Pancreas (tissue), 10 donors: ENCODE data around the gene DOK5. TPM values are rescaled to one million over a fixed set of nuclear protein-coding genes. Genes with fewer than 3 reads are reported as not detected.

ENCODE experiments used
- ATAC-seq, 4 donors: fragments of 200-7000 bp; cut with Tn5 transposase; one replicate each; pipeline versions ENCODE4 v1.8.0 to v1.9.1; 2020; ENCODE audit warnings: mild to moderate bottlenecking in 4 of 4, moderate library complexity in 4 of 4
- DNase-seq, 6 donors: peaks; one replicate each; pipeline ENCODE4 v3.0.0-alpha.2; 2020
- FAIRE-seq: peaks from 2 replicates; lab custom pipeline; 2012; peaks lifted over from hg19 to GRCh38; lab: Jason Lieb, UNC
- H3K27ac ChIP-seq, 4 donors: fragments of 200-600 bp; sonication (generic); 1 replicate in 3 of 4; 2 replicates in 1 of 4; pipeline versions ENCODE4 v1.5.0 to v1.8.0; 2020
- H3K27me3 ChIP-seq, 4 donors: fragments of 200-600 bp; one replicate each; pipeline ENCODE4 v1.8.0; 2021
- H3K36me3 ChIP-seq, 3 donors: fragments of 200-600 bp; sonication (generic) in 1 of 3; one replicate each; pipeline versions ENCODE4 v1.5.0 to v1.8.0; 2020 to 2021
- H3K4me1 ChIP-seq, 3 donors: fragments of 200-600 bp; one replicate each; pipeline ENCODE4 v1.8.0; 2021
- H3K4me3 ChIP-seq, 4 donors: fragments of 200-600 bp; sonication (generic) in 2 of 4; one replicate each; pipeline versions ENCODE4 v1.5.0 to v1.8.0; 2020 to 2021
- H3K9me3 ChIP-seq, 4 donors: fragments of 200-600 bp; one replicate each; pipeline ENCODE4 v1.8.0; 2021
- WGBS, 2 donors: extraction: QIAGEN DNeasy Blood & Tissue Kit; methylation state at CpG; one replicate each; pipeline ENCODE4 v1.1.7; 2013; 5-methylcytosine and 5-hydroxymethylcytosine counted together
- intact Hi-C, 3 donors: fragments of 100-400 bp; cut with DNase I; formaldehyde crosslinking; loops; one replicate each; pipeline versions ENCODE4 v1.11.1 to v1.14.2; 2022
- polyA plus RNA-seq, 2 donors: library from polyadenylated mRNA; stranded (reverse); fragments of 200-250 nt; gene quantifications; one replicate each; pipeline ENCODE4 v1.2.3, GENCODE V29; 2013
- total RNA-seq, 6 donors: library from RNA; stranded (reverse); fragmentation: NEBNext Ultra II Directional in 4 of 6; extraction: Animal tissue kit (Norgen Biotek cat#: 25700) in 4 of 6; gene quantifications; one replicate each; pipeline versions ENCODE4 v1.2.1 to v1.2.4, GENCODE V29; 2021 to 2023
- TF ChIP-seq, protein P1 (sequence below), 4 donors: fragments of 200-600 bp; sonication (generic) in 3 of 4; IDR thresholded peaks; one replicate each; pipeline versions ENCODE4 v1.5.0 to v1.8.0; 2021; ENCODE audit warnings: antibody characterized with exemption in 4 of 4
- donor health status: healthy with polysubstance abuse.
- donor health status: DM: no; HTN: no; CAD: no; lungs with moderate emphysema.
- donor health status: DM: no; HTN: no; CAD: no.
- donor health status: control.
- donor health status: control.
- donor health status: Bipolar disorder and iron deficiency.
- donor health status: DM: yes; HTN: yes; CAD: no.
- donor health status: DM: no; HTN: no; CAD: no.
- donor health status: DM: no; HTN: no; CAD: no.
- donor health status: DM: yes; HTN: yes; CAD: no.

The DOK5 gene
- total and polyA plus RNA-seq, 8 donors = 0.24 to 1.2 (median 0.51) TPM

DNA sequence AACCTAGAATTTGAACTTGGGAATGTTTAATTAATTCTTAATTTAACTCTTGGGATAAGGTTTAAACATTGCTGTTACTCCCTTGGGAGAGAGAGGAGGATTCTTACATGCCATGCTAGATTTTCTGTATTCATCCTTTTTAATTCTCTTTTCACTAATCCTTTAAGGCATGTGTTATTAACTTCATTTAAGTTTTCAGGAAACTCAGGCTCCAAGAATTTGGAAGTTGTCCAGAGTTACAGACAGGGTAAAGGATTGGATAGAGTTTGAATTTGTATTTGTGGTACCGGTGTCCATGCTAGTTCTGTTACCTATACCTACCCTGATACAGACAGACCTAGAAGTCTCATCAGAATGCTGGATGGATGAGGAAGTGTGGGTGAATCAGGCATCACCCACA lies 23.7 kb downstream of the DOK5 start:
- H3K9me3 ChIP-seq = no peaks in the 10 kb centered on the region
- H3K4me3 ChIP-seq = no peak overlapping the region
- WGBS, 2 donors = 95 to 97% methylated on average over 1 of the region's 1 CpG
- H3K27ac ChIP-seq = no peak overlapping the region
- TF ChIP-seq, protein P1, sequence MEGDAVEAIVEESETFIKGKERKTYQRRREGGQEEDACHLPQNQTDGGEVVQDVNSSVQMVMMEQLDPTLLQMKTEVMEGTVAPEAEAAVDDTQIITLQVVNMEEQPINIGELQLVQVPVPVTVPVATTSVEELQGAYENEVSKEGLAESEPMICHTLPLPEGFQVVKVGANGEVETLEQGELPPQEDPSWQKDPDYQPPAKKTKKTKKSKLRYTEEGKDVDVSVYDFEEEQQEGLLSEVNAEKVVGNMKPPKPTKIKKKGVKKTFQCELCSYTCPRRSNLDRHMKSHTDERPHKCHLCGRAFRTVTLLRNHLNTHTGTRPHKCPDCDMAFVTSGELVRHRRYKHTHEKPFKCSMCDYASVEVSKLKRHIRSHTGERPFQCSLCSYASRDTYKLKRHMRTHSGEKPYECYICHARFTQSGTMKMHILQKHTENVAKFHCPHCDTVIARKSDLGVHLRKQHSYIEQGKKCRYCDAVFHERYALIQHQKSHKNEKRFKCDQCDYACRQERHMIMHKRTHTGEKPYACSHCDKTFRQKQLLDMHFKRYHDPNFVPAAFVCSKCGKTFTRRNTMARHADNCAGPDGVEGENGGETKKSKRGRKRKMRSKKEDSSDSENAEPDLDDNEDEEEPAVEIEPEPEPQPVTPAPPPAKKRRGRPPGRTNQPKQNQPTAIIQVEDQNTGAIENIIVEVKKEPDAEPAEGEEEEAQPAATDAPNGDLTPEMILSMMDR (IDR thresholded peaks at IDR 0.05) = no peak
- ATAC-seq = no peak
- DNase-seq = no peak
- intact Hi-C loops = no loop called here
- no peak for FAIRE-seq
- no peaks in the 10 kb centered on the region for H3K36me3 ChIP-seq
- no peaks in the 10 kb centered on the region for H3K27me3 ChIP-seq
- no peaks in the 10 kb centered on the region for H3K4me1 ChIP-seq

DNA sequence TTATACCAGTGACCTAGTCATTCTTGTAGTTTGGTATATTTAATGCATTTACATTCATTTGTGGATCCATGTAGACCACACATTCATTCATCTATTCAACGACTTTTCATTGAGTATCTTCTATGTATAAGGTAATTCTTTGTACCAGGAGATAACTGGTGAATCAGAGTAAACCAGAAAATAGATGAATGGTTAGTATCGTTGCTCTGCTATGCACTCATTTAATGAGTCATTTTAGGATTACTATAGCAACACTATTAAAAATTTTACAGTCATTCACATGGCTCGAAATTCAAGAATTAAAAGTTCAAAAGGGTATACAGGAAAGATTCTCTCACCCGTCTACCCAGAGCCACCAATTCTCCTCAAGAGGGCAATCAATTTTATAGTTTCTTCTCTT lies 26.8 kb downstream of the DOK5 start:
- DNase-seq = no peak
- H3K36me3 ChIP-seq = no peaks in the 10 kb centered on the region
- H3K4me3 ChIP-seq = no peak overlapping the region
- no peaks in the 10 kb centered on the region for H3K27me3 ChIP-seq
- no peak overlapping the region for H3K27ac ChIP-seq
- 68 to 76% methylated on average over 4 of the region's 4 CpGs for WGBS, 2 donors
- TF ChIP-seq, protein P1 (IDR thresholded peaks at IDR 0.05) = no peak
- ATAC-seq = no peak
- no peaks in the 10 kb centered on the region for H3K4me1 ChIP-seq
- no peak for FAIRE-seq
- no peaks in the 10 kb centered on the region for H3K9me3 ChIP-seq
- intact Hi-C loops = no loop called here

DNA sequence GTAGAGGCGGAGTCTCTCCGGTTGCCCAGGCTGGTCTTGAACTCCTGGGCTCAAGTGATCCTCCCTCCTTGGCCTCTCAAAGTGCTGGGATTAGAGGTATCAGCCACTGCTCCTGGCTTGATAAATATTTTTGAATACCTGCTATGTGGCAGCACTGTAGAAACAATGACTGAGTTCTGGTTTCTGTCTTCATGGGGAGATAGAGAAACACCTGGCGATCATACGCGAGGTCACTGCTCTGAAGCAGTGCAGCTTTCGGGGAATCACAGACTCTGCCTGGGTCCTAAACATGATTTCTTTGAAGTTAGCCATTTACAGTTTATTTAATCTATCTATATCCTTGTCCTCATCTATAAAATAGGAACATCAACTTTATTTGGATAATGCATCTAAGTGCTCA lies 31.2 kb downstream of the DOK5 start:
- ATAC-seq (no peak), FAIRE-seq (no peak), DNase-seq (no peak)
- H3K36me3 ChIP-seq = no peaks in the 10 kb centered on the region
- no peak overlapping the region for H3K27ac ChIP-seq
- H3K9me3 ChIP-seq = no peaks in the 10 kb centered on the region
- H3K27me3 ChIP-seq = no peaks in the 10 kb centered on the region
- no peak overlapping the region for H3K4me3 ChIP-seq
- intact Hi-C loops = no loop called here
- WGBS, 2 donors = 83 to 92% methylated on average over 6 of the region's 6 CpGs
- TF ChIP-seq, protein P1 (IDR thresholded peaks at IDR 0.05) = no peak
- H3K4me1 ChIP-seq = no peaks in the 10 kb centered on the region

DNA sequence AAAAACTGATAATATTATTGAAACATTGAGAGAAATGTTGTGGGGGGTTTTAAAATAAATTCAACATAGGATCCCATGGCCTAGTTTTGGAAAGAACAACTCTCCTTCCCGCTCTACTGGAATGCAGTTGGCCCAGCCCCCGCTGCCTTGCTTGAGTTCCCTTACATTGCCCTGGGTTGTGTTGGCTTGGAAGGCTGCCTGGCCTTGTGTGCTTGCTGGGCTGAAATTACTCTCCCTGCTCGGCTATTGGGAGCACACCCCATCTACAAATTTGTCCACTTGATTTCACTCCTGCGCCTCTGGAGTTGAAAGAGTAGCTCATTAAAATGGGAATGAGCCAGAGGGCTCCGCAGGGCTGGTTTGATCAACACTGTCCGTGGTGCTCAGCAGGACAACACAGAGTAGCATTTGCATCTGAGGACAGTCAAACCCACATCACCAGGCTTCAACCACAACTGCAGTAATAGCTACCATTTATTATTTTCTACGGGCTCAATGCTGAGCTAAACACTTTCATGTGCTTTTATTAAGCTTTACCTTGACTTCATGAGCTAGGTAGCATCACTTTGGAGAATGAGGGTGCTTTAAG lies 35.2 kb downstream of the DOK5 start:
- 75 to 77% methylated on average over 7 of the region's 7 CpGs for whole genome bisulfite sequencing, 2 donors
- Histone ChIP-seq H3K4me3 (no peak overlapping the region), H3K9me3 (no peaks in the 10 kb centered on the region), H3K27ac (no peak overlapping the region), H3K4me1 (no peaks in the 10 kb centered on the region), H3K27me3 (no peaks in the 10 kb centered on the region), H3K36me3 (no peaks in the 10 kb centered on the region)
- intact Hi-C loops = no loop called here
- DNase-seq (no peak), FAIRE-seq (no peak), ATAC-seq (no peak)
- TF ChIP-seq, protein P1 (IDR thresholded peaks at IDR 0.05) = no peak

DNA sequence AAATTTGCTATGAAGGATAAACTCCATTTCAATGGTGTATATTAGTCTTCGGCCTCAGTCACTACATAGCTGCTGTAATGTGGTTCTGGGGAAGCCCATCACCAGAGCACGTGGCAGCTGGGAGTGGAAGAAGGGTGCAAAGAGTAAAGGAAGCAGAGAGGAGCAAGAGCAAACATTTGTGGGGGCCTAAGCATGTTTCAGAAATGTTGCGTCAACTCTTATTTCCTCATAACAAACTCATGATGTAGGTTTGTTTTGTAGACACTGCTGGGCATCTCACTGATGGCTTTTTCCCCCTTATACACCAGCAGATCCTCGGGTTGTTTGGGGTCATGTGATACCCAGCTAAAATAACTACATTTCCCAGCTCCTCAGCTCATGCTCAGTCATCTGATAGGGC lies 37.3 kb downstream of the DOK5 start:
- intact Hi-C loops = no loop called here
- DNase-seq (no peak), ATAC-seq (no peak), FAIRE-seq (no peak)
- Histone ChIP-seq H3K4me3 (no peak overlapping the region), H3K9me3 (no peaks in the 10 kb centered on the region), H3K27me3 (no peaks in the 10 kb centered on the region), H3K27ac (no peak overlapping the region), H3K36me3 (no peaks in the 10 kb centered on the region), H3K4me1 (no peaks in the 10 kb centered on the region)
- 85 to 86% methylated on average over 4 of the region's 4 CpGs for whole genome bisulfite sequencing, 2 donors
- TF ChIP-seq, protein P1 (IDR thresholded peaks at IDR 0.05) = no peak
